ENCODE data around the gene KIRREL2. TPM values are rescaled to one million over a fixed set of nuclear protein-coding genes. Genes with fewer than 3 reads are reported as not detected.
A peak's percentile ranks its signal among the peaks of the same experiment; 100 is the strongest.

The KIRREL2 gene
- polyA plus RNA-seq (2011; rRNA removed) (not detected in 2 replicates), polyA minus RNA-seq (2011; rRNA and poly(A)+ RNA removed) (not detected in 2 replicates)

- no peak for DNase-seq (ENCODE audit: low read depth, low spot score)
- H3K9me3 ChIP-seq (ENCODE audit: control insufficient read depth, insufficient read depth, low read length): no peaks in the 10 kb centered on the region; the same call in 1 of the 2 replicates
- no peak within 1 kb of the TSS for H3K27ac ChIP-seq (ENCODE audit: low read depth, low read length)
- POLR2A ChIA-PET: no interaction called here
- peak within 1 kb of the TSS; percentile 48 for H3K4me3 ChIP-seq (ENCODE audit: low read depth, low read length)
- peaks cover 75% of the 10 kb centered on the region for H3K27me3 ChIP-seq (ENCODE audit: control insufficient read depth, insufficient read depth, low read length)
- no peak for TF ChIP-seq CTCF (IDR thresholded peaks at IDR 0.05; ENCODE audit: low read depth, low read length)
- CTCF ChIA-PET: no interaction called here
These were observed at the start of gene KIRREL2 for GRCh38 chr19:35856546-35857149. TSS of gene KIRREL2 (plus strand) at chr19:35856911. CDS start at chr19:35857120, 209 bp downstream.

- no peak for DNase-seq (ENCODE audit: low read depth, low spot score)
- Histone ChIP-seq H3K27ac (ENCODE audit: low read depth, low read length) (no peak overlapping the region), H3K27me3 (ENCODE audit: control insufficient read depth, insufficient read depth, low read length) (peaks cover 16% of the 10 kb centered on the region), H3K4me3 (ENCODE audit: low read depth, low read length) (no peak overlapping the region), H3K9me3 (ENCODE audit: control insufficient read depth, insufficient read depth, low read length) (no peaks in the 10 kb centered on the region)
- ChIA-PET CTCF (no interaction called here), POLR2A (no interaction called here)
- TF ChIP-seq CTCF (IDR thresholded peaks at IDR 0.05; ENCODE audit: low read depth, low read length): no peak
These were observed 49.1 kb upstream of the KIRREL2 start for GRCh38 chr19:35807633-35808032.

GRCh38 chr19:35811317-35812219 lies 45.1 kb upstream of the KIRREL2 start:
- ChIA-PET POLR2A (no interaction called here), CTCF (no interaction called here)
- DNase-seq (ENCODE audit: low read depth, low spot score): no peak
- H3K4me3 ChIP-seq (ENCODE audit: low read depth, low read length): no peak overlapping the region
- H3K9me3 ChIP-seq (ENCODE audit: control insufficient read depth, insufficient read depth, low read length): no peaks in the 10 kb centered on the region
- H3K27ac ChIP-seq (ENCODE audit: low read depth, low read length): no peak overlapping the region
- no peak for TF ChIP-seq CTCF (IDR thresholded peaks at IDR 0.05; ENCODE audit: low read depth, low read length)
- H3K27me3 ChIP-seq (ENCODE audit: control insufficient read depth, insufficient read depth, low read length): peaks cover 21% of the 10 kb centered on the region

GRCh38 chr19:35812220-35813042 lies 44.3 kb upstream of the KIRREL2 start, which contains the start of gene PRODH2:
TSS of gene PRODH2 (minus strand) at chr19:35812845. CDS start at chr19:35812805, 40 bp downstream.
- TF ChIP-seq CTCF (IDR thresholded peaks at IDR 0.05; ENCODE audit: low read depth, low read length): no peak
- Histone ChIP-seq H3K27ac (ENCODE audit: low read depth, low read length) (no peak within 1 kb of the TSS), H3K27me3 (ENCODE audit: control insufficient read depth, insufficient read depth, low read length) (peaks cover 20% of the 10 kb centered on the region), H3K4me3 (ENCODE audit: low read depth, low read length) (no peak within 1 kb of the TSS), H3K9me3 (ENCODE audit: control insufficient read depth, insufficient read depth, low read length) (no peaks in the 10 kb centered on the region)
- CTCF ChIA-PET: no interaction called here
- DNase-seq (ENCODE audit: low read depth, low spot score): no peak
- POLR2A ChIA-PET: no interaction called here
